ENCODE data around the gene UNC13A.

GRCh38 chr19:17678836-17679235 lies 9.3 kb downstream of the UNC13A start:
- TF ChIP-seq POLR2AphosphoS5 (IDR thresholded peaks at IDR 0.05) (no peak), CTCF (IDR thresholded peaks at IDR 0.05) (no peak)

Measured in stomach (tissue), 4 donors.